ENCODE results near the gene CTRL. TPM values are rescaled to one million over a fixed set of nuclear protein-coding genes. Genes with fewer than 3 reads are reported as not detected.
A peak's percentile ranks its signal among the peaks of the same experiment; 100 is the strongest.

CTRL gene
- total RNA-seq, 1 experiment from 2014 or later: 2.0 TPM

DNA sequence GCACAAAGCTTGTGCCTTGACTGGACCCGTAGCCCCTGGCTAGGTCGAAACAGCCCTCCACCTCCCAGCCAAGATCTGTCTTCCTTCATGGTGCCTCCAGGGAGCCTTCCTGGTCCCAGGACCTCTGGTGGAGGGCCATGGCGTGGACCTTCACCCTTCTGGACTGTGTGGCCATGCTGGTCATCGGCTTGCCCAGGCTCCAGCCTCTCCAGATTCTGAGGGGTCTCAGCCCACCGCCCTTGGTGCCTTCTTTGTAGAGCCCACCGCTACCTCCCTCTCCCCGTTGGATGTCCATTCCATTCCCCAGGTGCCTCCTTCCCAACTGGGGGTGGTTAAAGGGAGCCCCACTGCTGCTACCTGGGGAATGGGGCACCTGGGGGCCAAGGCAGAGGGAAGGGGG lies 3.5 kb downstream of the CTRL start:
- H3K4me1 ChIP-seq (ENCODE audit: control insufficient read depth, insufficient read depth, low read length): no peaks in the 10 kb centered on the region
- ChIA-PET CTCF (interaction anchor here (1.0 kb wide), 1 partner anchor 111 kb away, joined by 5 read pairs; no protein-coding TSS in a partner anchor), POLR2A (no interaction called here)
- H3K9me3 ChIP-seq (ENCODE audit: control insufficient read depth, insufficient read depth, low read depth, low read length): no peaks in the 10 kb centered on the region
- BruUV-seq (replicated peaks): no TSS peak
- in situ Hi-C loops (cut with HindIII; ENCODE audit: low pct_unique_long_range_greater_than_20kb, low sequenced_read_pairs): no loop called here
- H3K36me3 ChIP-seq (ENCODE audit: control insufficient read depth, insufficient read depth, low read length): no peaks in the 10 kb centered on the region
- TF ChIP-seq, protein P1, sequence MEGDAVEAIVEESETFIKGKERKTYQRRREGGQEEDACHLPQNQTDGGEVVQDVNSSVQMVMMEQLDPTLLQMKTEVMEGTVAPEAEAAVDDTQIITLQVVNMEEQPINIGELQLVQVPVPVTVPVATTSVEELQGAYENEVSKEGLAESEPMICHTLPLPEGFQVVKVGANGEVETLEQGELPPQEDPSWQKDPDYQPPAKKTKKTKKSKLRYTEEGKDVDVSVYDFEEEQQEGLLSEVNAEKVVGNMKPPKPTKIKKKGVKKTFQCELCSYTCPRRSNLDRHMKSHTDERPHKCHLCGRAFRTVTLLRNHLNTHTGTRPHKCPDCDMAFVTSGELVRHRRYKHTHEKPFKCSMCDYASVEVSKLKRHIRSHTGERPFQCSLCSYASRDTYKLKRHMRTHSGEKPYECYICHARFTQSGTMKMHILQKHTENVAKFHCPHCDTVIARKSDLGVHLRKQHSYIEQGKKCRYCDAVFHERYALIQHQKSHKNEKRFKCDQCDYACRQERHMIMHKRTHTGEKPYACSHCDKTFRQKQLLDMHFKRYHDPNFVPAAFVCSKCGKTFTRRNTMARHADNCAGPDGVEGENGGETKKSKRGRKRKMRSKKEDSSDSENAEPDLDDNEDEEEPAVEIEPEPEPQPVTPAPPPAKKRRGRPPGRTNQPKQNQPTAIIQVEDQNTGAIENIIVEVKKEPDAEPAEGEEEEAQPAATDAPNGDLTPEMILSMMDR (IDR thresholded peaks at IDR 0.05): no peak
- no peaks in the 10 kb centered on the region for H3K27me3 ChIP-seq (ENCODE audit: control insufficient read depth, insufficient read depth, low read length)
- no peak for ATAC-seq
- no peak overlapping the region for H3K27ac ChIP-seq (ENCODE audit: low read length)
- no peak overlapping the region for H3K4me3 ChIP-seq (ENCODE audit: low read depth in 2 of 2, low read length in 2 of 2)
- DNase-seq (ENCODE audit: low read depth, low spot score): no peak
- intact Hi-C loops (cut with micrococcal nuclease; ENCODE audit: unreplicated experiment): loop anchor here (5.0 kb wide), 1 partner anchor 256 kb away; no protein-coding TSS in a partner anchor

DNA sequence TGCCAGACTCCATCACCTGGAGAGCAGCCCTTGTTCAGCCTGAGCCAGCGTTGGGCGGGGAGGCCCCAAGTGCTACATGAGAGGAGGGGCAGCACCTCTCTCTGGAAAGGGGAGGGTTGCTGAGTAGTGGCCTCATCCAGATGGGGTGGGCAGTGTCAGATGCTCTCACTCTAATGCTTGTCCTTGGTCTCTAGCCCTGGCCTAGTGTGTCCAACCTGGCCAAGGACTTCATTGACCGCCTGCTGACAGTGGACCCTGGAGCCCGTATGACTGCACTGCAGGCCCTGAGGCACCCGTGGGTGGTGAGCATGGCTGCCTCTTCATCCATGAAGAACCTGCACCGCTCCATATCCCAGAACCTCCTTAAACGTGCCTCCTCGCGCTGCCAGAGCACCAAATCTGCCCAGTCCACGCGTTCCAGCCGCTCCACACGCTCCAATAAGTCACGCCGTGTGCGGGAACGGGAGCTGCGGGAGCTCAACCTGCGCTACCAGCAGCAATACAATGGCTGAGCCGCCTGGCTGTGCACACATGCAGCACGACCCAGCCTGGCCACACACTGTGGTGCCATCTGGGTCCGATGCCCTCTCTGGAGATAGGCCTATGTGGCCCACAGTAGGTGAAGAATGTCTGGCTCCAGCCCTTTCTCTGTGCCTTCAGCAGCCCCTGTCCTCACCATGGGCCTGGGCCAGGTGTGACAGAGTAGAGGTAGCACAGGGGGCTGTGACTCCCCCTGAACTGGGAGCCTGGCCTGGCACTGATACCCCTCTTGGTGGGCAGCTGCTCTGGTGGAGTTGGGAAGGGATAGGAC lies 4.3 kb downstream of the CTRL start:
- DNase-seq (ENCODE audit: low read depth, low spot score) (no peak), ATAC-seq (0 out of 2 replicates have a peak, but pooled peaks have one; percentile 8)
- no peaks in the 10 kb centered on the region for H3K27me3 ChIP-seq (ENCODE audit: control insufficient read depth, insufficient read depth, low read length)
- in situ Hi-C loops (cut with HindIII; ENCODE audit: low pct_unique_long_range_greater_than_20kb, low sequenced_read_pairs) (no loop called here), intact Hi-C loops (cut with micrococcal nuclease; ENCODE audit: unreplicated experiment) (loop anchor here (5.0 kb wide), 1 partner anchor 255 kb away; no protein-coding TSS in a partner anchor)
- CTCF ChIA-PET: interaction anchor here (0.6 kb wide), 1 partner anchor 112 kb away, joined by 13 read pairs; no protein-coding TSS in a partner anchor
- POLR2A ChIA-PET: no interaction called here
- H3K36me3 ChIP-seq (ENCODE audit: control insufficient read depth, insufficient read depth, low read length): no peaks in the 10 kb centered on the region
- H3K4me3 ChIP-seq (ENCODE audit: low read depth in 2 of 2, low read length in 2 of 2): no peak overlapping the region
- TF ChIP-seq SIN3A (IDR thresholded peaks at IDR 0.05; ENCODE audit: borderline replicate concordance, insufficient read depth, low read depth, low read length): no peak
- TF ChIP-seq, protein P1 (IDR thresholded peaks at IDR 0.05): no peak
- TF ChIP-seq TCF7L2 (IDR thresholded peaks at IDR 0.05; ENCODE audit: low read depth, low read length): no peak
- TF ChIP-seq, protein P2, sequence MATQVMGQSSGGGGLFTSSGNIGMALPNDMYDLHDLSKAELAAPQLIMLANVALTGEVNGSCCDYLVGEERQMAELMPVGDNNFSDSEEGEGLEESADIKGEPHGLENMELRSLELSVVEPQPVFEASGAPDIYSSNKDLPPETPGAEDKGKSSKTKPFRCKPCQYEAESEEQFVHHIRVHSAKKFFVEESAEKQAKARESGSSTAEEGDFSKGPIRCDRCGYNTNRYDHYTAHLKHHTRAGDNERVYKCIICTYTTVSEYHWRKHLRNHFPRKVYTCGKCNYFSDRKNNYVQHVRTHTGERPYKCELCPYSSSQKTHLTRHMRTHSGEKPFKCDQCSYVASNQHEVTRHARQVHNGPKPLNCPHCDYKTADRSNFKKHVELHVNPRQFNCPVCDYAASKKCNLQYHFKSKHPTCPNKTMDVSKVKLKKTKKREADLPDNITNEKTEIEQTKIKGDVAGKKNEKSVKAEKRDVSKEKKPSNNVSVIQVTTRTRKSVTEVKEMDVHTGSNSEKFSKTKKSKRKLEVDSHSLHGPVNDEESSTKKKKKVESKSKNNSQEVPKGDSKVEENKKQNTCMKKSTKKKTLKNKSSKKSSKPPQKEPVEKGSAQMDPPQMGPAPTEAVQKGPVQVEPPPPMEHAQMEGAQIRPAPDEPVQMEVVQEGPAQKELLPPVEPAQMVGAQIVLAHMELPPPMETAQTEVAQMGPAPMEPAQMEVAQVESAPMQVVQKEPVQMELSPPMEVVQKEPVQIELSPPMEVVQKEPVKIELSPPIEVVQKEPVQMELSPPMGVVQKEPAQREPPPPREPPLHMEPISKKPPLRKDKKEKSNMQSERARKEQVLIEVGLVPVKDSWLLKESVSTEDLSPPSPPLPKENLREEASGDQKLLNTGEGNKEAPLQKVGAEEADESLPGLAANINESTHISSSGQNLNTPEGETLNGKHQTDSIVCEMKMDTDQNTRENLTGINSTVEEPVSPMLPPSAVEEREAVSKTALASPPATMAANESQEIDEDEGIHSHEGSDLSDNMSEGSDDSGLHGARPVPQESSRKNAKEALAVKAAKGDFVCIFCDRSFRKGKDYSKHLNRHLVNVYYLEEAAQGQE (IDR thresholded peaks at IDR 0.05; ENCODE audit: insufficient read depth in 1 of 2, low read depth in 2 of 2, low read length in 1 of 2): no peak
- TF ChIP-seq POLR2AphosphoS5 (IDR thresholded peaks at IDR 0.05; ENCODE audit: low read depth, low read length): no peak
- H3K9me3 ChIP-seq (ENCODE audit: control insufficient read depth, insufficient read depth, low read depth, low read length): no peaks in the 10 kb centered on the region
- no peaks in the 10 kb centered on the region for H3K4me1 ChIP-seq (ENCODE audit: control insufficient read depth, insufficient read depth, low read length)
- BruUV-seq (replicated peaks): no TSS peak
- no peak overlapping the region for H3K27ac ChIP-seq (ENCODE audit: low read length)
